H9 (cell line): ENCODE measurements around the gene TGOLN2. TPM values are rescaled to one million over a fixed set of nuclear protein-coding genes. Genes with fewer than 3 reads are reported as not detected.

Experiments used
- DNase-seq: peaks from one replicate; pipeline ENCODE4 v3.0.0-alpha.2; 2017
- H2AFZ ChIP-seq: one replicate; pipeline ENCODE4 v1.6.1; 2013; ENCODE audit warnings: mild to moderate bottlenecking, low read length, control low read depth, moderate library complexity
- H2AK5ac ChIP-seq: 2 replicates; pipeline ENCODE4 v1.6.1; 2013; ENCODE audit warnings: low read length, control low read depth, mixed read lengths; ENCODE audit not compliant: insufficient read length
- H2BK120ac ChIP-seq: one replicate; pipeline ENCODE4 v1.6.1; 2013; ENCODE audit warnings: low read depth, mild to moderate bottlenecking, low read length, control low read depth, inconsistent platforms; ENCODE audit not compliant: poor library complexity, severe bottlenecking
- H2BK12ac ChIP-seq: 2 replicates; pipeline ENCODE4 v1.6.1; 2013; ENCODE audit warnings: low read length, control low read depth, mixed read lengths, low read depth; ENCODE audit not compliant: insufficient read length
- H2BK15ac ChIP-seq: 2 replicates; pipeline ENCODE4 v1.6.1; 2013; ENCODE audit warnings: low read depth, low read length, control low read depth
- H2BK20ac ChIP-seq: one replicate; pipeline ENCODE4 v1.6.1; 2013; ENCODE audit warnings: low read depth, mild to moderate bottlenecking, low read length, control low read depth, inconsistent platforms; ENCODE audit not compliant: poor library complexity, severe bottlenecking
- H2BK5ac ChIP-seq: 2 replicates; pipeline ENCODE4 v1.6.1; 2013; ENCODE audit warnings: low read length, control low read depth, mixed read lengths; ENCODE audit not compliant: insufficient read length
- H3K14ac ChIP-seq: 2 replicates; pipeline ENCODE4 v1.6.1; 2013; ENCODE audit warnings: low read length, control low read depth; ENCODE audit not compliant: insufficient read depth
- H3K18ac ChIP-seq: 2 replicates; pipeline ENCODE4 v1.6.1; 2013; ENCODE audit warnings: low read depth, mild to moderate bottlenecking, mixed read lengths, low read length, control low read depth; ENCODE audit not compliant: insufficient read length
- H3K23ac ChIP-seq: 2 replicates; pipeline ENCODE4 v1.6.1; 2013; ENCODE audit warnings: low read length, control low read depth, mixed read lengths, low read depth; ENCODE audit not compliant: insufficient read length
- H3K23me2 ChIP-seq: 2 replicates; pipeline ENCODE4 v1.6.1; 2013; ENCODE audit warnings: low read depth, mild to moderate bottlenecking, mixed read lengths, low read length, control low read depth; ENCODE audit not compliant: insufficient read length, poor library complexity, severe bottlenecking
- H3K27ac ChIP-seq: 2 replicates; pipeline ENCODE4 v1.5.1; 2013; ENCODE audit warnings: low read length, control low read depth, mixed read lengths, low read depth; ENCODE audit not compliant: insufficient read length
- H3K27me3 ChIP-seq: 2 replicates; pipeline ENCODE4 v1.6.1; 2013; ENCODE audit warnings: low read length, control low read depth, inconsistent platforms; ENCODE audit not compliant: insufficient read depth
- H3K4ac ChIP-seq: 2 replicates; pipeline ENCODE4 v1.6.1; 2013; ENCODE audit warnings: low read depth, mild to moderate bottlenecking, control low read depth, inconsistent platforms, low read length, moderate library complexity
- H3K4me1 ChIP-seq: 2 replicates; pipeline ENCODE4 v1.6.1; 2013; ENCODE audit warnings: low read length, control low read depth, inconsistent platforms; ENCODE audit not compliant: insufficient read depth
- H3K4me2 ChIP-seq: 2 replicates; pipeline ENCODE4 v1.6.1; 2013; ENCODE audit warnings: low read length, control low read depth, mixed read lengths; ENCODE audit not compliant: insufficient read length, insufficient read depth
- H3K56ac ChIP-seq: 2 replicates; pipeline ENCODE4 v1.6.1; 2013; ENCODE audit warnings: low read depth, mild to moderate bottlenecking, mixed read lengths, low read length, control low read depth; ENCODE audit not compliant: insufficient read length
- H3K79me1 ChIP-seq: 2 replicates; pipeline ENCODE4 v1.6.1; 2013; ENCODE audit warnings: low read depth, mild to moderate bottlenecking, moderate library complexity, low read length, control low read depth, inconsistent platforms; ENCODE audit not compliant: insufficient read depth, poor library complexity, severe bottlenecking
- H3K79me2 ChIP-seq: 2 replicates; pipeline ENCODE4 v1.6.1; 2013; ENCODE audit warnings: low read length, control low read depth, inconsistent platforms; ENCODE audit not compliant: insufficient read depth
- H3K9ac ChIP-seq: 2 replicates; pipeline ENCODE4 v1.6.1; 2013; ENCODE audit warnings: low read length, control low read depth, mixed read lengths; ENCODE audit not compliant: insufficient read length; ENCODE audit errors: extremely low read depth
- H3K9me3 ChIP-seq: one replicate; pipeline ENCODE4 v1.6.1; 2013; ENCODE audit warnings: low read depth, low read length, inconsistent platforms; ENCODE audit not compliant: control insufficient read depth
- H3T11ph ChIP-seq: one replicate; pipeline ENCODE4 v1.6.1; 2013; ENCODE audit warnings: mild to moderate bottlenecking, low read length, control low read depth, inconsistent platforms
- H4K20me1 ChIP-seq: one replicate; pipeline ENCODE4 v1.6.1; 2013; ENCODE audit not compliant: control insufficient read depth, insufficient read length, insufficient read depth
- H4K5ac ChIP-seq: 2 replicates; pipeline ENCODE4 v1.6.1; 2013; ENCODE audit warnings: low read depth, mild to moderate bottlenecking, mixed read lengths, low read length, control low read depth; ENCODE audit not compliant: insufficient read length
- H4K8ac ChIP-seq: replicated peaks from 2 replicates; pipeline ENCODE4 v1.6.1; 2013; ENCODE audit warnings: low read length, control low read depth, mixed read lengths, low read depth; ENCODE audit not compliant: insufficient read length
- H4K91ac ChIP-seq: 2 replicates; pipeline ENCODE4 v1.6.1; 2013; ENCODE audit warnings: low read depth, mild to moderate bottlenecking, moderate library complexity, mixed read lengths, low read length, control low read depth; ENCODE audit not compliant: insufficient read length
- H3K27ac Mint-ChIP-seq, 3 experiments: 2 replicates in 2 of 3; 3 replicates in 1 of 3; pipeline ENCODE4 v1.8.0; 2020 to 2021; ENCODE audit warnings: mixed read lengths in 3 of 3, mild to moderate bottlenecking in 1 of 3, moderate library complexity in 1 of 3
- H3K27me3 Mint-ChIP-seq: 2 replicates; pipeline ENCODE4 v1.8.0; 2021; ENCODE audit warnings: low read depth, mild to moderate bottlenecking, moderate library complexity, mixed read lengths
- H3K36me3 Mint-ChIP-seq, 3 experiments: 2 replicates in 2 of 3; 3 replicates in 1 of 3; pipeline ENCODE4 v1.8.0; 2020 to 2021; ENCODE audit warnings: low read depth in 3 of 3, mixed read lengths in 3 of 3; ENCODE audit not compliant: insufficient read depth in 1 of 3
- H3K4me1 Mint-ChIP-seq, 2 experiments: 2 replicates each; pipeline ENCODE4 v1.8.0; 2020; ENCODE audit warnings: mixed read lengths in 2 of 2
- H3K4me3 Mint-ChIP-seq, 2 experiments: 2 replicates in 1 of 2; 3 replicates in 1 of 2; pipeline ENCODE4 v1.8.0; 2020 to 2021; ENCODE audit warnings: mild to moderate bottlenecking in 2 of 2, mixed read lengths in 2 of 2, moderate library complexity in 1 of 2
- H3K9me3 Mint-ChIP-seq, 2 experiments: 2 replicates in 1 of 2; 3 replicates in 1 of 2; pipeline ENCODE4 v1.8.0; 2020; ENCODE audit warnings: mild to moderate bottlenecking in 2 of 2, mixed read lengths in 2 of 2, moderate library complexity in 1 of 2
- CTCF ChIP-seq: fragments of 200-600 bp; sonication (generic); conservative IDR thresholded peaks from 3 replicates; pipeline ENCODE4 v1.8.0; 2021; ENCODE audit warnings: antibody characterized with exemption, mild to moderate bottlenecking
- WGBS: extraction: QIAGEN DNeasy Blood & Tissue Kit; methylation state at CpG from one replicate; pipeline ENCODE4 v1.1.7; 2013; ENCODE audit warnings: missing lambda C conversion rate, low lambda C conversion rate, mixed read lengths; ENCODE audit not compliant: insufficient read length; ENCODE audit errors: extremely low coverage; 5-methylcytosine and 5-hydroxymethylcytosine counted together
- total RNA-seq: library from RNA; stranded (reverse); gene quantifications from 2 replicates; pipeline ENCODE4 v1.2.1, GENCODE V29; 2021

The TGOLN2 gene
- total RNA-seq, 1 experiment from 2014 or later = 47.8 TPM

- Histone ChIP-seq H3K4me2 (peak overlapping the region; percentile 92), H4K8ac (no peak overlapping the region), H3T11ph (no peak overlapping the region), H3K18ac (no peak overlapping the region), H3K9me3 (no peaks in the 10 kb centered on the region), H2BK15ac (no peak overlapping the region), H3K23me2 (peaks cover 18% of the 10 kb centered on the region), H3K4me1 (no peaks in the 10 kb centered on the region; the same call in 1 of the 2 replicates), H4K20me1 (no peaks in the 10 kb centered on the region), H4K5ac (no peak overlapping the region), H3K79me1 (peaks cover 16% of the 10 kb centered on the region), H2AFZ (no peak overlapping the region), H2BK5ac (no peak overlapping the region), H3K79me2 (peaks cover 8% of the 10 kb centered on the region; the same call in 1 of the 2 replicates), H3K27me3 (no peaks in the 10 kb centered on the region), H3K23ac (no peak overlapping the region), H2AK5ac (no peak overlapping the region), H3K4ac (no peak overlapping the region), H3K9ac (peak overlapping the region; percentile 80), H2BK120ac (no peak overlapping the region), H3K27ac (no peak overlapping the region), H4K91ac (no peak overlapping the region), H3K14ac (no peak overlapping the region; the same call in 1 of the 2 replicates), H2BK12ac (no peak overlapping the region), H2BK20ac (no peak overlapping the region), H3K56ac (no peak overlapping the region)
- H3K9me3 Mint-ChIP-seq = no peaks in the 10 kb centered on the region; a peak in 1 of 5 replicates
- H3K36me3 Mint-ChIP-seq = peaks cover 25 to 55% (median 48%) of the 10 kb centered on the region in 3 experiments; a peak in 6 of 7 replicates
- peak overlapping the region; percentile 90 to 93 for H3K4me3 Mint-ChIP-seq
- no peak for DNase-seq
- WGBS = no CpG with 5 or more reads among the region's 32 CpGs
- peak overlapping the region in 1 of 3 experiments; percentile 100; a peak in 2 of 7 replicates for H3K27ac Mint-ChIP-seq
- no peak for TF ChIP-seq CTCF
- peaks cover 35 to 44% of the 10 kb centered on the region in 2 experiments for H3K4me1 Mint-ChIP-seq
- H3K27me3 Mint-ChIP-seq = no peaks in the 10 kb centered on the region; the same call in 1 of the 2 replicates
Observed at GRCh38 chr2:85326406-85327159, 1.2 kb downstream of the TGOLN2 start.
